K562 (cell line): ENCODE measurements around the gene HTR1D. TPM values are rescaled to one million over a fixed set of nuclear protein-coding genes. Genes with fewer than 3 reads are reported as not detected.

Source experiments
- ATAC-seq: fragments of 200-7000 bp; cut with Tn5 transposase; 3 replicates; pipeline ENCODE4 v1.9.1; 2020; ENCODE audit warnings: moderate library complexity
- BruUV-seq: library from RNA; stranded (reverse); fragments of 400-500 nt; replicated peaks from 2 replicates; lab custom pipeline; 2021; lab: Mats Ljungman, UMichigan
- CTCF ChIA-PET: fragments of 300-600 bp; formaldehyde crosslinking; extraction: SDS; loops from one replicate; lab custom pipeline; 2021; ENCODE audit warnings: low intra/inter-chr PET ratio; lab: Yijun Ruan, JAX
- POLR2A ChIA-PET: fragments of 300-600, 350-650 bp; sonication (Branson Sonifier 250); formaldehyde crosslinking; extraction: SDS; loops from one replicate; lab custom pipeline; 2021; ENCODE audit warnings: antibody characterized with exemption, inconsistent platforms; lab: Yijun Ruan, JAX
- DNase-seq, 4 experiments: peaks; one replicate each; pipeline versions ENCODE4 v3.0.0 to v3.0.0-alpha.2; 2011 to 2018; ENCODE audit warnings: low spot score in 3 of 4, mixed read lengths in 3 of 4; ENCODE audit errors: extremely low read depth in 1 of 4
- FAIRE-seq: peaks from 2 replicates; lab custom pipeline; 2011; peaks lifted over from hg19 to GRCh38; lab: Jason Lieb, UNC
- H2AFZ ChIP-seq: 2 replicates; pipeline ENCODE4 v1.6.0; 2011; ENCODE audit warnings: low read depth, low read length, control low read depth, inconsistent platforms
- H3K27ac ChIP-seq: fragments of 200-600 bp; 3 replicates; pipeline ENCODE4 v1.8.0; 2011; ENCODE audit warnings: low read depth, mild to moderate bottlenecking, control low read depth, inconsistent platforms, low read length, moderate library complexity, mixed read lengths; ENCODE audit errors: extremely low read depth
- H3K27me3 ChIP-seq, 2 experiments: fragments of 300-600 bp in 1 of 2; 2 replicates in 1 of 2; 3 replicates in 1 of 2; pipeline versions ENCODE4 v1.6.0 to v1.8.0; 2011; ENCODE audit warnings: inconsistent platforms in 2 of 2, low read length in 2 of 2, mild to moderate bottlenecking in 1 of 2, mixed read lengths in 1 of 2, moderate library complexity in 1 of 2; ENCODE audit not compliant: control insufficient read depth in 2 of 2, insufficient read depth in 2 of 2
- H3K36me3 ChIP-seq: fragments of 300-600 bp; 3 replicates; pipeline ENCODE4 v1.8.0; 2011; ENCODE audit warnings: mild to moderate bottlenecking, low read length, inconsistent platforms; ENCODE audit not compliant: control insufficient read depth, insufficient read depth
- H3K4me1 ChIP-seq, 2 experiments: fragments of 200-600 bp in 1 of 2; replicated peaks in 1 of 2; 2 replicates in 1 of 2; 3 replicates in 1 of 2; pipeline versions ENCODE4 v1.5.1 to v1.8.0; 2011; ENCODE audit warnings: inconsistent platforms in 2 of 2, low read length in 2 of 2, mild to moderate bottlenecking in 1 of 2, mixed read lengths in 1 of 2, moderate library complexity in 1 of 2; ENCODE audit not compliant: control insufficient read depth in 2 of 2, insufficient read depth in 2 of 2
- H3K4me2 ChIP-seq: 2 replicates; pipeline ENCODE4 v1.6.1; 2011; ENCODE audit warnings: low read length, control low read depth, inconsistent platforms, mixed read lengths; ENCODE audit not compliant: insufficient read depth
- H3K4me3 ChIP-seq: fragments of 200-600 bp; sonication (generic), shearing (Covaris generic); 2 replicates; pipeline ENCODE4 v1.5.1; 2016; ENCODE audit warnings: control low read depth, inconsistent platforms
- H3K79me2 ChIP-seq: fragments of 200-600 bp; 3 replicates; pipeline ENCODE4 v1.8.0; 2011; ENCODE audit warnings: low read length, inconsistent platforms; ENCODE audit not compliant: control insufficient read depth, insufficient read depth
- H3K9ac ChIP-seq, 2 experiments: 2 replicates each; pipeline versions ENCODE4 v1.6.0 to v1.6.1; 2011; ENCODE audit warnings: low read depth in 2 of 2, low read length in 2 of 2, control low read depth in 1 of 2, inconsistent platforms in 1 of 2, mild to moderate bottlenecking in 1 of 2, mixed read lengths in 1 of 2; ENCODE audit not compliant: insufficient read depth in 1 of 2
- H3K9me1 ChIP-seq: one replicate; pipeline ENCODE4 v1.6.0; 2011; ENCODE audit warnings: inconsistent platforms, mild to moderate bottlenecking, low read length, moderate library complexity; ENCODE audit not compliant: control insufficient read depth, insufficient read depth
- H3K9me3 ChIP-seq: replicated peaks from 2 replicates; pipeline ENCODE4 v1.5.1; 2011; ENCODE audit warnings: low read depth, low read length, inconsistent platforms; ENCODE audit not compliant: control insufficient read depth, insufficient read depth
- H4K20me1 ChIP-seq: replicated peaks from 2 replicates; pipeline ENCODE4 v1.6.1; 2011; ENCODE audit warnings: low read length, inconsistent platforms, mixed read lengths; ENCODE audit not compliant: control insufficient read depth, insufficient read depth
- CREBBP ChIP-seq: IDR thresholded peaks from one replicate; pipeline ENCODE4 v1.6.1; 2012; ENCODE audit warnings: low read depth, mild to moderate bottlenecking, control low read depth, inconsistent platforms, low read length
- EWSR1 ChIP-seq: fragments of 450-650 bp; IDR thresholded peaks from 2 replicates; pipeline ENCODE4 v1.6.1; 2018; ENCODE audit warnings: borderline replicate concordance, mild to moderate bottlenecking, low read depth, moderate library complexity; ENCODE audit not compliant: partially characterized antibody
- FOXA1 ChIP-seq: fragments of 450-650 bp; IDR thresholded peaks from 2 replicates; pipeline ENCODE4 v1.6.1; 2016; ENCODE audit warnings: mild to moderate bottlenecking, borderline replicate concordance
- GABPA ChIP-seq: fragments of 200-800 bp; sonication (Bioruptor generic); conservative IDR thresholded peaks from 2 replicates; pipeline ENCODE4 v1.6.1; 2016; ENCODE audit warnings: low read depth, missing genetic modification characterization, missing compliant biosample characterization
- HOXB6 ChIP-seq: fragments of 250-450 bp; sonication (Bioruptor Pico); IDR thresholded peaks from 2 replicates; pipeline ENCODE4 v1.5.1; 2022; ENCODE audit warnings: mild to moderate bottlenecking, borderline replicate concordance
- KDM1A ChIP-seq, 2 experiments: fragments of 450-650 bp; IDR thresholded peaks; 2 replicates each; pipeline ENCODE4 v1.6.1; 2016; ENCODE audit warnings: mild to moderate bottlenecking in 2 of 2
- POLR2B ChIP-seq: fragments of 450-650 bp; IDR thresholded peaks from 2 replicates; pipeline ENCODE4 v1.6.1; 2018; ENCODE audit warnings: low read depth; ENCODE audit not compliant: partially characterized antibody
- POLR3A ChIP-seq: IDR thresholded peaks from 2 replicates; pipeline ENCODE4 v1.6.1; 2011; ENCODE audit warnings: borderline replicate concordance, mild to moderate bottlenecking, moderate library complexity; ENCODE audit not compliant: insufficient read length, insufficient read depth; ENCODE audit errors: extremely low read depth
- RBBP5 ChIP-seq: fragments of 200-600 bp; sonication (generic); IDR thresholded peaks from 2 replicates; pipeline ENCODE4 v1.6.1; 2012; ENCODE audit warnings: borderline replicate concordance, mild to moderate bottlenecking, low read length, control low read depth, inconsistent platforms; ENCODE audit not compliant: insufficient read depth, poor library complexity, severe bottlenecking
- RFX7 ChIP-seq: fragments of 250-450 bp; sonication (Bioruptor Pico); IDR thresholded peaks from 2 replicates; pipeline ENCODE4 v1.5.1; 2021; ENCODE audit warnings: mild to moderate bottlenecking
- SPI1 ChIP-seq: IDR thresholded peaks from 2 replicates; pipeline ENCODE4 v1.6.1; 2011; ENCODE audit warnings: low read depth, low read length, control low read depth, borderline replicate concordance
- U2AF2 ChIP-seq: fragments of 200-400 bp; formaldehyde crosslinking; optimal IDR thresholded peaks from 2 replicates; pipeline ENCODE3; 2017; ENCODE audit warnings: low read depth, mild to moderate bottlenecking, low read length
- ZBTB26 ChIP-seq: fragments of 450-650 bp; formaldehyde crosslinking; IDR thresholded peaks from 2 replicates; pipeline ENCODE4 v1.4.0; 2022; ENCODE audit warnings: missing genetic modification characterization
- ZNF253 ChIP-seq: fragments of 250-450 bp; sonication (Bioruptor Pico); conservative IDR thresholded peaks from 2 replicates; pipeline ENCODE4 v1.6.1; 2021; ENCODE audit warnings: mild to moderate bottlenecking
- ZNF398 ChIP-seq: fragments of 250-450 bp; sonication (Bioruptor Pico); IDR thresholded peaks from 2 replicates; pipeline ENCODE4 v1.8.0; 2021; ENCODE audit warnings: moderate library complexity, mild to moderate bottlenecking, inconsistent platforms
- ZNF445 ChIP-seq: fragments of 250-450 bp; sonication (Bioruptor Pico); IDR thresholded peaks from 2 replicates; pipeline ENCODE4 v1.4.0; 2020; ENCODE audit warnings: low read depth, mild to moderate bottlenecking, moderate library complexity
- ZZZ3 ChIP-seq: fragments of 450-650 bp; IDR thresholded peaks from 2 replicates; pipeline ENCODE4 v1.6.1; 2016; ENCODE audit warnings: antibody characterized with exemption, mild to moderate bottlenecking, moderate library complexity
- WGBS: fragments of 100-300 bp; shearing (Covaris generic); methylation state at CpG from one replicate; pipeline ENCODE4 v1.1.6; 2016; ENCODE audit warnings: low coverage, mixed read lengths; ENCODE audit not compliant: insufficient coverage; ENCODE audit errors: missing lambda C conversion rate; 5-methylcytosine and 5-hydroxymethylcytosine counted together
- in situ Hi-C: fragments of 300-500 bp; cut with MboI; formaldehyde crosslinking; loops from 4 replicates; pipeline ENCODE4 v1.15.0; 2018; ENCODE audit warnings: inconsistent platforms, mixed read lengths
- intact Hi-C: fragments of 100-400 bp; cut with micrococcal nuclease; formaldehyde crosslinking; loops from 2 replicates; pipeline ENCODE4 v1.14.2; 2022
- polyA plus RNA-seq, 8 experiments: library from polyadenylated mRNA; depleted of rRNA in 4 of 8; stranded (reverse) in 5 of 8; unstranded in 3 of 8; fragments of >200 nt; fragmentation: Nextera tagmentation in 2 of 8; fragmentation: Illumina TruSeq in 1 of 8; extraction: Ambion mirVana in 2 of 8; extraction: Trizol in 1 of 8; gene quantifications; 2 replicates each; pipeline versions ENCODE4 v1.2.1 to v1.2.3, GENCODE V29; 2011 to 2014; ENCODE audit warnings: inconsistent platforms in 1 of 8, missing spikeins in 1 of 8
- total RNA-seq, 7 experiments: library from RNA; depleted of rRNA in 6 of 7; stranded (reverse); fragments of >200 nt in 6 of 7; fragmentation: Illumina TruSeq in 2 of 7; extraction: Trizol in 2 of 7; gene quantifications; 2 replicates each; pipeline versions ENCODE4 v1.2.1 to v1.2.3, GENCODE V29; 2011 to 2021; ENCODE audit warnings: low replicate concordance in 1 of 7

HTR1D gene
- total and polyA plus RNA-seq, 9 of the 15 experiments (the other 6 are each of a cell fraction or from before 2014, with no cell fraction given): 0.03 to 0.09 (median 0.04) TPM; not detected in 4

- 25% methylated on average over 5 of the region's 5 CpGs for WGBS
- H3K27ac ChIP-seq: peak overlapping the region; percentile 84
- intact Hi-C loops: no loop called here
- no peaks in the 10 kb centered on the region for H3K9me1 ChIP-seq
- peak overlapping the region; percentile 72 to 90 for H3K9ac ChIP-seq
- peak overlapping the region; percentile 97 for H2AFZ ChIP-seq
- in situ Hi-C loops: no loop called here
- H3K4me2 ChIP-seq: peak overlapping the region; percentile 95
- no peaks in the 10 kb centered on the region for H3K36me3 ChIP-seq
- no peaks in the 10 kb centered on the region for H3K9me3 ChIP-seq
- H3K4me3 ChIP-seq: peak overlapping the region; percentile 83
- no peaks in the 10 kb centered on the region for H3K27me3 ChIP-seq
- BruUV-seq: no TSS peak
- ATAC-seq (peak; percentile 64), FAIRE-seq (peak; percentile 70), DNase-seq (peak in 2 of 4 experiments; percentile 76 to 81)
- H3K79me2 ChIP-seq: peaks cover 31% of the 10 kb centered on the region
- H4K20me1 ChIP-seq: peaks cover 8% of the 10 kb centered on the region; the same call in 1 of the 2 replicates
- ChIA-PET POLR2A (interaction anchor here (0.9 to 2.1 kb wide), 7 partner anchors 9 to 107 kb away, joined by 3 to 12 read pairs (median 5); no protein-coding TSS in a partner anchor), CTCF (no interaction called here)
- peaks cover 18 to 23% of the 10 kb centered on the region in 2 experiments; a peak in 4 of 5 replicates for H3K4me1 ChIP-seq
- TF ChIP-seq ZNF253 (CRISPR knock-in tag) (no peak), ZZZ3 (no peak), EWSR1 (no peak), HOXB6 (CRISPR knock-in tag) (no peak), RFX7 (no peak), POLR2B (peak; percentile 58), SPI1 (0 out of 2 replicates have a peak, but pooled peaks have one; percentile 21), KDM1A (IDR thresholded peaks at IDR 0.05) (no peak; a peak in 1 of 4 replicates), CREBBP (no peak), POLR3A (no peak), GABPA (0 out of 2 replicates have a peak, but pooled peaks have one; percentile 21), ZNF398 (CRISPR knock-in tag) (no peak), U2AF2 (no peak), ZBTB26 (CRISPR knock-in tag) (peak; percentile 78; the same call in 1 of the 2 replicates), RBBP5 (no peak), FOXA1 (no peak), ZNF445 (CRISPR knock-in tag) (no peak)
These were observed 47.5 kb downstream of the HTR1D start for GRCh38 chr1:23169727-23170335.
